Measurements from ENCODE around the gene BTBD2. TPM values are rescaled to one million over a fixed set of nuclear protein-coding genes. Genes with fewer than 3 reads are reported as not detected.

BTBD2 gene
- total and polyA plus RNA-seq, 2 donors (not counting 1 experiment from before 2014, with no cell fraction given) = 75.2 to 85.6 TPM

DNA sequence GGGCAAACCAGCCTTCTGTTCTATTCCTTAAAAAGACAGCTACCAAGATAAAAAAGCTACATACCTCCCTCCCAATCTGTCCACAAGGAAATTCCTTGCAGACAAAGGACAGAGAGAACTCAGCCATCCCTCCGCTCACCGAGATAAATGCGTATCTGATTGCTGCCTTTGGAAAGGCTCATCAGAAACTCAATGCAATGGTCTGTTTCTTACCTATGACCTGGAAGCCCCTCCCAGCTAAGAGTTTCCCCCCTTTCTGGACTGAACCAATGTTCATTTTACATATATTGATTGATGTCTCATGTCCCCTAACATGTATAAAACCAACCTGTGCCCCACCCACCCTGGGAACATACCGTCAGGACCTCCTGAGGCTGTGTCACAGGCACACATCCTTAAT, 11.6 kb downstream of the BTBD2 start:
- Histone ChIP-seq H3K9ac (ENCODE audit: low read length) (no peak overlapping the region), H3K4me1 (ENCODE audit: control insufficient read depth in 2 of 2, insufficient read depth in 2 of 2, low read length in 2 of 2) (peaks cover 0 to 3% of the 10 kb centered on the region in 2 donors), H4K20me1 (ENCODE audit: control insufficient read depth, insufficient read depth, low read length, poor library complexity, severe bottlenecking) (peaks cover 16% of the 10 kb centered on the region), H3K27ac (ENCODE audit: low read length in 2 of 2) (no peak overlapping the region), H3K36me3 (replicated peaks in 1 of 2; ENCODE audit: control extremely low read depth in 1 of 2, control insufficient read depth in 1 of 2, extremely low read depth in 1 of 2, insufficient read depth in 2 of 2, low read length in 1 of 2) (peaks cover 0 to 13% of the 10 kb centered on the region in 2 experiments), H3K4me3 (ENCODE audit: control extremely low read depth in 1 of 5, extremely low read depth in 1 of 5, insufficient read depth in 1 of 5, low read depth in 2 of 5, low read length in 4 of 5) (no peak overlapping the region), H3K27me3 (replicated peaks in 1 of 4; ENCODE audit: control extremely low read depth in 1 of 4, control insufficient read depth in 3 of 4, insufficient read depth in 4 of 4, low read length in 3 of 4) (no peaks in the 10 kb centered on the region), H2AFZ (ENCODE audit: insufficient read depth, low read depth, low read length, poor library complexity, severe bottlenecking) (no peak overlapping the region), H3K9me3 (ENCODE audit: control extremely low read depth in 1 of 3, control insufficient read depth in 2 of 3, insufficient read depth in 1 of 3, low read length in 2 of 3) (no peaks in the 10 kb centered on the region), H3K79me2 (ENCODE audit: control insufficient read depth, insufficient read depth, low read length) (peaks cover 17% of the 10 kb centered on the region), H3K4me2 (replicated peaks; ENCODE audit: low read depth, low read length, poor library complexity, severe bottlenecking) (no peak overlapping the region)
- Mint-ChIP-seq H3K27me3 (no peaks in the 10 kb centered on the region), H3K27ac (no peak overlapping the region), H3K4me1 (peaks cover 16% of the 10 kb centered on the region), H3K4me3 (no peak overlapping the region), H3K9me3 (ENCODE audit: insufficient read depth) (no peaks in the 10 kb centered on the region)
- intact Hi-C loops (cut with micrococcal nuclease) = no loop called here
- ATAC-seq (ENCODE audit: low read depth) = no peak
- WGBS (ENCODE audit: insufficient coverage) = 100% methylated on average over 3 of the region's 4 CpGs
- ChIA-PET POLR2A (interaction anchor here (0.7 kb wide), 2 partner anchors 154 to 212 kb away, joined by 3 to 5 read pairs; no protein-coding TSS in a partner anchor), CTCF (no interaction called here)
- TF ChIP-seq, protein P1, sequence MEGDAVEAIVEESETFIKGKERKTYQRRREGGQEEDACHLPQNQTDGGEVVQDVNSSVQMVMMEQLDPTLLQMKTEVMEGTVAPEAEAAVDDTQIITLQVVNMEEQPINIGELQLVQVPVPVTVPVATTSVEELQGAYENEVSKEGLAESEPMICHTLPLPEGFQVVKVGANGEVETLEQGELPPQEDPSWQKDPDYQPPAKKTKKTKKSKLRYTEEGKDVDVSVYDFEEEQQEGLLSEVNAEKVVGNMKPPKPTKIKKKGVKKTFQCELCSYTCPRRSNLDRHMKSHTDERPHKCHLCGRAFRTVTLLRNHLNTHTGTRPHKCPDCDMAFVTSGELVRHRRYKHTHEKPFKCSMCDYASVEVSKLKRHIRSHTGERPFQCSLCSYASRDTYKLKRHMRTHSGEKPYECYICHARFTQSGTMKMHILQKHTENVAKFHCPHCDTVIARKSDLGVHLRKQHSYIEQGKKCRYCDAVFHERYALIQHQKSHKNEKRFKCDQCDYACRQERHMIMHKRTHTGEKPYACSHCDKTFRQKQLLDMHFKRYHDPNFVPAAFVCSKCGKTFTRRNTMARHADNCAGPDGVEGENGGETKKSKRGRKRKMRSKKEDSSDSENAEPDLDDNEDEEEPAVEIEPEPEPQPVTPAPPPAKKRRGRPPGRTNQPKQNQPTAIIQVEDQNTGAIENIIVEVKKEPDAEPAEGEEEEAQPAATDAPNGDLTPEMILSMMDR (IDR thresholded peaks at IDR 0.05) = no peak
- no peak for TF ChIP-seq EZH2 (IDR thresholded peaks at IDR 0.05; ENCODE audit: borderline replicate concordance, insufficient read depth, low read depth, low read length, poor library complexity, severe bottlenecking)
- DNase-seq = no peak

DNA sequence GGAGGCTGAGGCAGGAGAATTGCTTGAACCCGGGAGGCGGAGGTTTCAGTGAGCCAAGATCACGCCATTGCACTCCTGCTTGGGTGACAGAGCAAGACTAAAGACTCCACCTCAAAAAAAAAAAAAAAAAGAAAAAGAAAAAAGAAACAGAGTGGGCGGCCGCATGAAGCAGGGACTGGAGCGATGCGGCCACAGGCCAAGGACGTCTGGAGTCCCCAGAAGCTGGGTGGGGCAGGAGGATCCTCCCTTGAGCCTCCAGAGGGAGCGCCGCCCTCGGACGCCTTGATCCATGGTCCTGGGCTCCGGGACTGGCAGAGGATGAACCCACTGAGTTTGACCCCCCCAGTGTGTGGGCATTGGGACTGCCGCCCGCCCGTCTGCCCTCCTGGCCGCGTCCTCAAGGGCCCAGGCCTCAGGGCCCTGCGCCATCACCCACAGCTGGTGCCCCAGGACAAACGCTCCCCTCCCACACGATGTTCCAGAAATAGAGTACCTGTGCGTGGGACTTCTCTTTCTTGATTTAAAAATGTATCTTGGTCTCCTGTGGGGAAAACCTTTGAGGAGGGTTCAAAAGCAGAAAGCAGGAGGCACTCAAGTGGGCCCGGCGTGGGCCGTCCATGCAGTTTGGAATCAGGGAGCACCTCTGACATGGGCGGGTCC, 15.5 kb downstream of the BTBD2 start:
- H3K9ac ChIP-seq (ENCODE audit: low read length) = no peak overlapping the region
- no peaks in the 10 kb centered on the region for H3K9me3 ChIP-seq (ENCODE audit: control extremely low read depth in 1 of 3, control insufficient read depth in 2 of 3, insufficient read depth in 1 of 3, low read length in 2 of 3)
- POLR2A ChIA-PET = interaction anchor here (0.7 kb wide), 1 partner anchor 33 kb away, joined by 4 read pairs; no protein-coding TSS in a partner anchor
- H4K20me1 ChIP-seq (ENCODE audit: control insufficient read depth, insufficient read depth, low read length, poor library complexity, severe bottlenecking) = peaks cover 27% of the 10 kb centered on the region
- intact Hi-C loops (cut with micrococcal nuclease) = no loop called here
- DNase-seq (no peak), ATAC-seq (ENCODE audit: low read depth) (no peak)
- H3K27me3 Mint-ChIP-seq = no peaks in the 10 kb centered on the region
- peaks cover 27% of the 10 kb centered on the region for H3K79me2 ChIP-seq (ENCODE audit: control insufficient read depth, insufficient read depth, low read length)
- H3K27ac Mint-ChIP-seq = no peak overlapping the region
- H3K4me3 Mint-ChIP-seq = no peak overlapping the region
- H2AFZ ChIP-seq (ENCODE audit: insufficient read depth, low read depth, low read length, poor library complexity, severe bottlenecking) = no peak overlapping the region
- no peaks in the 10 kb centered on the region for H3K4me1 ChIP-seq (ENCODE audit: control insufficient read depth in 2 of 2, insufficient read depth in 2 of 2, low read length in 2 of 2)
- CTCF ChIA-PET = interaction anchor here (0.7 kb wide), 1 partner anchor 480 kb away, joined by 4 read pairs; no protein-coding TSS in a partner anchor
- no peaks in the 10 kb centered on the region for H3K9me3 Mint-ChIP-seq (ENCODE audit: insufficient read depth)
- 89% methylated on average over 17 of the region's 26 CpGs for WGBS (ENCODE audit: insufficient coverage)
- H3K4me1 Mint-ChIP-seq = peaks cover 8% of the 10 kb centered on the region
- TF ChIP-seq EZH2 (IDR thresholded peaks at IDR 0.05; ENCODE audit: borderline replicate concordance, insufficient read depth, low read depth, low read length, poor library complexity, severe bottlenecking) = no peak
- TF ChIP-seq, protein P1 (IDR thresholded peaks at IDR 0.05) = no peak
- no peak overlapping the region for H3K4me3 ChIP-seq (ENCODE audit: control extremely low read depth in 1 of 5, extremely low read depth in 1 of 5, insufficient read depth in 1 of 5, low read depth in 2 of 5, low read length in 4 of 5)
- H3K27ac ChIP-seq (ENCODE audit: low read length in 2 of 2) = no peak overlapping the region
- no peak overlapping the region for H3K4me2 ChIP-seq (replicated peaks; ENCODE audit: low read depth, low read length, poor library complexity, severe bottlenecking)
- H3K36me3 ChIP-seq (replicated peaks in 1 of 2; ENCODE audit: control extremely low read depth in 1 of 2, control insufficient read depth in 1 of 2, extremely low read depth in 1 of 2, insufficient read depth in 2 of 2, low read length in 1 of 2) = peaks cover 0 to 28% of the 10 kb centered on the region in 2 experiments
- H3K27me3 ChIP-seq (replicated peaks in 1 of 4; ENCODE audit: control extremely low read depth in 1 of 4, control insufficient read depth in 3 of 4, insufficient read depth in 4 of 4, low read length in 3 of 4) = no peaks in the 10 kb centered on the region

All from B cell (primary cell).